ENCODE measurements around the gene ADAM12.

DNA sequence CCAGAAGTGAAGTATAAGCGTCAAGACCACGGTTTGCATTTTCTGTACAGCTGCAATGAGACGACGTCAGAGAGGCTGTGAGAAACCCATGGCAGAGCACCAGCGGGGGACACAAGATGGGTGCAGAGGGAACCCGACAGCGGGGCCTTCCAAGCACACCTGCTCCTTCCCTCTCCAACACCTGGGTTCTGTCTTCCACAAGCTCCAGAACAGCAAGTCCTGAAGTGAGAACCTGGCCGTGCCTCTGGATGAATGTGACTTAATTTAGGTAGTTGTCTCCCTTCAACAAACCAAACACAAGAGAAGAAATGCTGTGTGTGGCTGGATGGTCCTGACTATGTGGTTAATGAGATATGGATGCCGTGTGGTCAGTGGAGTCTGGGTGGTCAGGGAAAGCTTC lies 76.1 kb downstream of the ADAM12 start:
- TF ChIP-seq POLR2A (IDR thresholded peaks at IDR 0.05) (no peak), CTCF (IDR thresholded peaks at IDR 0.05) (no peak)

All from adrenal gland (tissue), 5 donors.